ENCODE measurements around the gene CTNNA3. TPM values are rescaled to one million over a fixed set of nuclear protein-coding genes. Genes with fewer than 3 reads are reported as not detected.
A peak's percentile ranks its signal among the peaks of the same experiment; 100 is the strongest.

CTNNA3 gene
- total RNA-seq, 6 experiments from 2014 or later = 0.19 to 3.6 (median 1.2) TPM

DNA sequence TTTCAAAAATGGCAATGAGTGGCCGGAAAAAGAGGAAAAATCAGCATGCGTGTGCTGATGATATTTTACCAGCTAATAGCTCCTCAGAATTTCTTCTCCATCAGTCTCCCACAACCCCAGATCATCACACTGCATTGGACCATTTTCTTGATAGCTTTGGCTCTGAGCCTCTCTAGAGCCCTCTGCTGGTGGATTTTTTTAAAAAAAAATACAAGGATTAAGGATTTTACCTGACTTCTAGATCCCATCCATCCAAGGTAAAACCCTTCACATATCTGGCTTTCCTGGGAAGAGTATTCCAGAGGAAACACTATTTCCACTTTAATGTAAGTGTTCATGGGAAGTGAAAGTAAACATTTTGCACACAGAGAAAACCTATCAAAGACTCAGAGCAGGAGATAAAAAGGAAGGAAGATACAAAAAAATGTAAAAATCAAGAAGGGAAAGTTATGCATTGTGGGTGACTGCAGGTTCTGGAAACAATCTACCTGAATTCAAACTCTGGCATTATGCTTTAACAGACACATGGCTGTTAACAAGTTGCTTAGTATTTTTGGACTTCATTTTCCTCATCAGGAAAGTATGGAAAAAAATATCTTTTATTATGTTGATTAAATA is 389.3 kb downstream of the CTNNA3 start:
- Histone ChIP-seq H3K4me1 (no peaks in the 10 kb centered on the region), H3K9me3 (no peaks in the 10 kb centered on the region), H3K27me3 (no peaks in the 10 kb centered on the region), H3K27ac (no peak overlapping the region), H3K4me3 (no peak overlapping the region), H3K36me3 (no peaks in the 10 kb centered on the region)
- ATAC-seq (peak; percentile 69 to 86 (median 72)), DNase-seq (no peak)
- TF ChIP-seq POLR2A (IDR thresholded peaks at IDR 0.05) = no peak
- TF ChIP-seq, protein P1, sequence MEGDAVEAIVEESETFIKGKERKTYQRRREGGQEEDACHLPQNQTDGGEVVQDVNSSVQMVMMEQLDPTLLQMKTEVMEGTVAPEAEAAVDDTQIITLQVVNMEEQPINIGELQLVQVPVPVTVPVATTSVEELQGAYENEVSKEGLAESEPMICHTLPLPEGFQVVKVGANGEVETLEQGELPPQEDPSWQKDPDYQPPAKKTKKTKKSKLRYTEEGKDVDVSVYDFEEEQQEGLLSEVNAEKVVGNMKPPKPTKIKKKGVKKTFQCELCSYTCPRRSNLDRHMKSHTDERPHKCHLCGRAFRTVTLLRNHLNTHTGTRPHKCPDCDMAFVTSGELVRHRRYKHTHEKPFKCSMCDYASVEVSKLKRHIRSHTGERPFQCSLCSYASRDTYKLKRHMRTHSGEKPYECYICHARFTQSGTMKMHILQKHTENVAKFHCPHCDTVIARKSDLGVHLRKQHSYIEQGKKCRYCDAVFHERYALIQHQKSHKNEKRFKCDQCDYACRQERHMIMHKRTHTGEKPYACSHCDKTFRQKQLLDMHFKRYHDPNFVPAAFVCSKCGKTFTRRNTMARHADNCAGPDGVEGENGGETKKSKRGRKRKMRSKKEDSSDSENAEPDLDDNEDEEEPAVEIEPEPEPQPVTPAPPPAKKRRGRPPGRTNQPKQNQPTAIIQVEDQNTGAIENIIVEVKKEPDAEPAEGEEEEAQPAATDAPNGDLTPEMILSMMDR (IDR thresholded peaks at IDR 0.05) = peak; percentile 45 to 63 (median 54)
- intact Hi-C loops (cut with DNase I) = no loop called here
- 53% methylated on average over 2 of the region's 2 CpGs for WGBS (ENCODE audit: insufficient coverage, low coverage, low lambda C conversion rate, missing lambda C conversion rate)

DNA sequence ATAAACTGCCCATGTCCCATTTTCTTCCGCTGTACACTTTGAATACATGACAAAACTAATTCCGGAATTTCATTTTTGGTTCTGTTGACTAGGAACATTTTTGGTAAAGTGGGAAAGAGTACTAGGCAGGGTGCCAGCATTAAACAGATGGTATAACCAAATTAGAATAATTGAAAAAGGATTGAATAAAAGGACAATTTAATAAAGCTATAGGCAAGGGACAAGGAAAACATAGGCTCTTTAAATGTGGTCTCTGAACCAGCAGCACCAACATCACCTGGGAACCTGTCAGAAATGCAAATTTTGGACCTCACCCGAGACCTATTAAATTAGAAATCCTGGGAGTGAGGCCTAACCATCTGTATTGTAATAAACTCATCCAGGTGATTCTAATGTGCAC is 393.3 kb downstream of the CTNNA3 start:
- TF ChIP-seq, protein P1 (IDR thresholded peaks at IDR 0.05) = no peak
- TF ChIP-seq POLR2A (IDR thresholded peaks at IDR 0.05) = no peak
- WGBS (ENCODE audit: insufficient coverage, low coverage, low lambda C conversion rate, missing lambda C conversion rate) = 75% methylated on average over 3 of the region's 3 CpGs

DNA sequence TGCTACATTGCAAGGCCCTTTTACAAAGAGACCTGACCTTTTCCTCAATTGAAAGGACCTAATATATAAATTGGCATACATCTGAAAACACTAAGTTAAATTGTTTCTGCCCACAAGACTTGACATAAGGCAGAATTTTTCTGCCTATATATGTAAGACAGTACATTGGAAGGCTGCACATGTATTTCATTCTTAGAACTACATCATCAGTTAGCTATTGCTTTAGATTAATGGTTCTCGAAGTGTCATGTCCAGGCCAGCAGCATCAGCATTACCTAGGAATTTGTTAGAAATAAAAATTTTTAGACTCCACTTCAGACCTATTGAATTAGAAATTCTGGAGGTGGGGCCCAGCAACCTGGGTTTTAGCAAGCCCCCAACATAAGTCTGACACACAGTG is 396.2 kb downstream of the CTNNA3 start:
- Histone ChIP-seq H3K4me1 (no peaks in the 10 kb centered on the region), H3K36me3 (no peaks in the 10 kb centered on the region), H3K4me3 (no peak overlapping the region), H3K27ac (no peak overlapping the region), H3K27me3 (no peaks in the 10 kb centered on the region), H3K9me3 (no peaks in the 10 kb centered on the region)
- intact Hi-C loops (cut with DNase I) = no loop called here
- ATAC-seq (no peak), DNase-seq (no peak)
- TF ChIP-seq POLR2A (IDR thresholded peaks at IDR 0.05) = no peak
- TF ChIP-seq, protein P1 (IDR thresholded peaks at IDR 0.05) = no peak
- 71% methylated on average over 1 of the region's 1 CpG for WGBS (ENCODE audit: insufficient coverage, low coverage, low lambda C conversion rate, missing lambda C conversion rate)

More for the DNA sequence above, 393.3 kb downstream of the CTNNA3 start:
- DNase-seq (no peak), ATAC-seq (no peak)
- Histone ChIP-seq H3K36me3 (no peaks in the 10 kb centered on the region), H3K4me1 (no peaks in the 10 kb centered on the region), H3K4me3 (no peak overlapping the region), H3K27ac (no peak overlapping the region), H3K27me3 (no peaks in the 10 kb centered on the region), H3K9me3 (no peaks in the 10 kb centered on the region)
- intact Hi-C loops (cut with DNase I) = no loop called here

DNA sequence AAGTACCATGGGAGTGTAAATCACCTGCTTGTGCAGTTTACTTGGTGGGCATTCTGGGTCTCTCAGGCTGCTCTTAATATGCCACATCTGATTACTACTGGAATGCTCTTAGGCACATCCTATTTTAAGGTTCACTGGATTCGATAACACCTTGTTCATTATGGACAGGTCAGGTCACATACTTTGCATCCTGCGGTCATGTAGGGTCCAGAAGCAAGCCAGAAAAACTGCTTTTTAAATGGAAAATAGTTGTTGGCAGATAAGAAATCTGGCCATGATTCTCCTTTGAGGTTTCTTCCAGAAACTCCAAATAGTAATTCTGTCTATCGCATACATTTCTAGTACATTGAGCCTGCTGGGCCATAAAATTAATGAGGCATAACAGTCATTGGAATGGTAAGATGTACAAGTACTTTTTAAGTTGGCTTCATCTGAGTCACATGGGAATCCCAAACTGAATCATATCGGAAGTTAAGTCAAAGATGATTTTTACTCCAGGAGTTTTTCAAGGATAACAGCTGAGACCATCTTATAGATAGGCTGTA is 398.3 kb downstream of the CTNNA3 start:
- no peak overlapping the region for H3K4me3 ChIP-seq
- no peaks in the 10 kb centered on the region for H3K4me1 ChIP-seq
- TF ChIP-seq, protein P1 (IDR thresholded peaks at IDR 0.05) = no peak
- TF ChIP-seq POLR2A (IDR thresholded peaks at IDR 0.05) = no peak
- intact Hi-C loops (cut with DNase I) = no loop called here
- DNase-seq (no peak), ATAC-seq (no peak)
- WGBS (ENCODE audit: insufficient coverage, low coverage, low lambda C conversion rate, missing lambda C conversion rate) = 91% methylated on average over 4 of the region's 4 CpGs
- no peaks in the 10 kb centered on the region for H3K27me3 ChIP-seq
- no peaks in the 10 kb centered on the region for H3K36me3 ChIP-seq
- H3K9me3 ChIP-seq = no peaks in the 10 kb centered on the region
- H3K27ac ChIP-seq = no peak overlapping the region

All from right lobe of liver (tissue), 6 donors.